ENCODE data around the gene SMTN.
A peak's percentile ranks its signal among the peaks of the same experiment; 100 is the strongest.

The SMTN gene

DNA sequence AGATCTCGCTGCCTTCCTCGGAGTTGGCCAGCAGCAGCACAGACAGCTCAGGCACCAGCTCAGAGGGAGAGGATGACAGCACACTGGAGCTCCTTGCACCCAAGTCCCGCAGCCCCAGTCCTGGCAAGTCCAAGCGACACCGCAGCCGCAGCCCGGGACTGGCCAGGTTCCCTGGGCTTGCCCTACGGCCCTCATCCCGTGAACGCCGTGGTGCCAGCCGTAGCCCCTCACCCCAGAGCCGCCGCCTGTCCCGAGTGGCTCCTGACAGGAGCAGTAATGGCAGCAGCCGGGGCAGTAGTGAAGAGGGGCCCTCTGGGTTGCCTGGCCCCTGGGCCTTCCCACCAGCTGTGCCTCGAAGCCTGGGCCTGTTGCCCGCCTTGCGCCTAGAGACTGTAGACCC, 52.8 kb downstream of the SMTN start:
- DNase-seq = no peak

DNA sequence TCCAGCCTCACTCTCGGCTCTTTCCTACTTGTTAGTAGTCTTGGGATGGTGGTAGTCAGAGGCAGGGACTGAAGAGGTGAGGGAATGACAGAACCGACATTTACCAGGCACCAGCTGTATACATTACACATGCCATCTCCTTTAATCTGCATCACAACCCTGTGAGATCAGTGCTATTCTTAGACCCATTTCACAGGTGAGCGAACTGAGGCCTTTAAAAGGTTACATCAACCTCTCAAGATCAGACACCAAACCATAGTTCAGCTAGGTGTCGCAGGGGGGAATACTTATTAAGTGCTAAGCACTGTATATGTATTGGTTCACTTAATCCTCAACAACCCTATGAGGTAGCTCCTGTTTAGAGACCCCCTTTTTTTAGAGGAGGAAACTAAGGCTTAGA, 53.6 kb downstream of the SMTN start:
- DNase-seq = no peak

DNA sequence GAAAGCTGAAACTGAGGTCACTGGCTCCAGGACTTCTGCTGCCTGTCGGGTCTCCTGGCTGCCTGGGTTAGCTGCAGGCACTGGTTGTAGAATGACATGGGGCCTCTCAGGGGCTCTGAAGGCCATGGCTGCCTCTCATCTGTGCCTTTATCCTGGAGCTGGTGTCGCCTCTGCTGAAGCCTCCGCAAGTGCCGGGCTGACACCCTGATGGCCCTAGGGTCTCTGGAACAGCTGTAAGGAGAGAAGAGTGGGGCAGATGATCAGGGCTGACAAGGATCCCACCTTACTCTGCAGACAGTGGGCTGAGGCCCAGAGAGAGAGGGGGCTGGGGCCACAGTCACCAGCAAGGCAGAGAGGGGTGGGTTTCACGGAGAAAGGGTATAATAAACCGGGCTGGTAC, 54.6 kb downstream of the SMTN start:
- no peak for DNase-seq

DNA sequence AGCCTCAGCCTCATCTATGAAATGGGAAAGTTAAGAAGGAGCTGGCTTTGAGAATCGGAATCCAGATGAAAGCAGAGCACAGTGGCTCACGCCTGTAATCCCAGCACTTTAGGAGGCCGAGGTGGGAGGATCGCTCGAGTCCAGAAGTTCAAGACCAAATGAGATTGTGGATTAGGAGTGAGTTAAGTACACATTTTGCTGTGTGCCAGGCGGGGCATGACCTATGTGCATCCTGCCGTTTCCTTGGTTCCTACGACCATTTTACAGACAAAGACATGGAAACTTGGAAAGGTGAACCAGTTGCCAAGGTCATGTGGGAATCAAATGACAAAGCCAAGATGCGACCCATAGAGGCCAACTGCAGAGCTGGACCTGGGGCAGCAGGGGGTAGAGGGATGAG, 55.0 kb downstream of the SMTN start:
- DNase-seq = no peak

DNA sequence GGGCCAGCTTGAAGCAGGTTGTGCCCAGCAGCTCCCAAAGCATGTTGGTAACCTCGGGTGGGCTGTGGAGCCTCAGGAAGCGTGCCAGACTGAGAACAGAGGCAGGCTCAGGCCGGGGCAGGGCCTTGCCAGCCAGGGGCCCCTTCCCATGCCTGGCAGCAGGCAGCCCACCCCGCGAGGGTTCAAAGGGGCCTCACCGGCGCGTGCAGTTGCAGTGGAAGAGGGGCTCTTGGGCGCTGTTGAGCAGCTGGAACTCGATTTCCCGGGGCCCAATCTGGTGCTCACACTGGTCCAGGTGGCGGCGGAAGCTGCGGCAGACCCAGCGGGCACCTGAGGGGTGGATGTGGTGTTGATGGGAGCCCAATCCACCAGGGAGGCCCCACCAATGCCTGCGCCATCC, 55.6 kb downstream of the SMTN start:
- no peak for DNase-seq

DNA sequence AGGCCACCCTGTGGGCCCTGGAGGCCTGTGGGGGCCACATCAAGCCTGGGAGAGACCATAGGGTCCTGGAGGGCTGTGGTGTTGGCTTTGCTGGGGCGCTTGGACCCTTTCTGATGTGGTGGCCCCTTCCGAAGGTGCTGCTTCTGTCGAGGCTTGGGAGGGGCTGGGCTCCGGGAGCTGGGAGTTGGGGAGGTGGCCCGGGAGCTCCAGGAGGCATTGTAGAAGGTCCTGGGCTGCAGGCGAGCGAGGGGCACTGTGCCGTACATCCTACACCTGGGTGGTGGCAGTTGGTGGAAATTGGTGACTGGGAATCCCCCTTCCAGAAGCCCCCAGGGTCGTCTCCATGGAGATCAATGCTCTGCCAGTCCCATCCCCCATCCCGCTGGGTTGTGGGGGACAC, 56.6 kb downstream of the SMTN start:
- DNase-seq = no peak

DNA sequence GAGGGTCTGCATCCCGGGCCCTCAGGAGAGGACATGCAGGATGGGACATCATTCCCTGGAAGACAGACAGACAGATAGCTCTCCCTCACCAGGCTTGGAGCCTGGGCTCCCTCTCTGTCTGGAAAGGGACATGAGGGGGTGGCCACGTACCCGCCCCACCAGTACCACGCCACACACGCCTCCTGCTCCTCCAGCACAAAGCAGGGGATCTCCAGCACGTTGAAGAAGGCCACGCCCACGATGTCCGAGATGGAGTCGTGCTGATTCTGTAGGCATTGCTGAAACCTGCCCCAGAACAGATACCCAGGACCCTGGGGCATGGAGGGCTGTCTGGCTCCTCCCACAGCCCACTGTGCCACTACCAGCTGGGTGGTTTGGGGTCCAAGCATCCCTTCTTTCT, 57.0 kb downstream of the SMTN start:
- no peak for DNase-seq

DNA sequence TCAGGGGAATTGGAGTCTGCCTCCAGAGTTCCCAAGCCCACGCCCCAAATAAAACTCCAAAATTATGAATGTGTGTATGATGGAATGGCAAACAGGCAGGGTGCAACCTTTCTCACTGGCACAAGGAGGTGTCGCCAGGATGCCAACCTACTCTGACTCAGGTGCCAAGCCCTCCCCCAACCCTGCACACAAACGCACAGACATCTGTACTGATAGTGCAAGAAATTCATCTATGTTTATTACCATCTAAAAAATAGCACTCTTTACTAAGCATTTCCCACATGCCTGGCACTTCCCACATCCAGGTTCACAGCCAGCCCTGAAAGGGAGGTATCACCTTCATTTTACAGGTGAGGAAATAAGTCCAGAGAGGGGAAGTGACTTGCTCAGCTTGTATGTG, 57.9 kb downstream of the SMTN start:
- no peak for DNase-seq

DNA sequence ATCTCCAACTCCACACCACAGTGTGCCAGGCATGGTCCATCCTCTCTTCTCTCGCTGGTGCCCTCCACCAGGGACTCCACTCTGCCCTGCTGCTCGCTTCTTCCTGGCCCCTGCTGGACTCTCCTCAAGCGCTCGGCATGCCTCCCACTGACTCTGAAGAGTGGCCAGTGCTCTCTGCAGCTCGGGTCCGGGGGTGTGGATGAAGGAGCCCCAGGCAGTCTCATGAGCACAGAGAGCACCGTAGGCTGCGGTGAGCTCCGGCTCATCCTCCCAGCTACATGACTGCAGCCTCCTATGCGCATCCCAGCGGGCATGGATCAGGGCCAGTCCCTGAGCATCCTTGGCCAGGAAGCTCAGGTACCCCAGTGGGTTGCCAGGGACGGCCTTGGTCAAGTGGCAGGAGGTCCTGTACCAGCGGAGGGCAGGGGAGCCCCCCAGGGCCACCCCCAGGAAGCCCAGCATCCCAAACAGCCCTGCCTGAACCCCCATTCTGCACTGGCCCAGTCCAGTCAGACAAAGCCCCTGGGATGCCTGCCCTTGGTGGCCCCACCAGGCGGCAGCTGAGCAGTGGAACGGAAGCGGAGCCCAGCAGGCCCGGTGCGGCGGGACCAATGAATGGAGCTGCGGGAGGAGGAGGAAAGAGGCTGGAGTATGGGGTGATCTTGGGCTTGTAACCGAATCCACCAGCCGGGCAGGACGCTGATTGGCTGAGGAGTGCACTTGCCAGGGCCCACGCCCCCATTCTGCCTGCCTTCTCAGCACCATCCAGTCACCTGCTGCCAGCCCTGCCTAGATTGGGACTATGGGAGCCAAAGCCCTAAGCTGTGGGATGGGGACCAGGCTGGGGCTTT, 59.0 kb downstream of the SMTN start, which contains the start of gene PLA2G3:
PLA2G3 (minus strand) TSS at position 643 of the 851 bp plus-strand sequence; CDS start at position 489, 154 bp downstream.
- no peak for DNase-seq

DNA sequence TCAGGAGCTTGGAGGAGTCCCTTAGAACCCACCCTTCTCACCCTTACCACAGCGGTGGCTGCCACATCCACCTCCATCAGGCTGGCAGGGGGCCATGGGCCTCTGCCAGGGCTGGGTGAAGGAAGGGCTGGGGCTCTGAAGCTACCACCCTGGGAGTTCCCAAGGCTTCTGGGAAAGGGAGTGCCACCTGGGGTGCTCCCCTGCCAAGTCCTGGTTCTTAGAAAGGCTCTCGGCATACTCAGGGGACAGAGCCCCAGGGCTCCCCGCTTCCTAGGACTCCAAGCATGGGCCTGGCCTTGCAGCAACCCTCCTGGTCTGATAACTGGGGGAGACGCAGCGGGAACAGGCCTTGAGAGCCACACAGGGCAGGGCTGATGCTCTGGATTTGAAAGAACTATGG, 59.6 kb downstream of the SMTN start:
- no peak for DNase-seq

DNA sequence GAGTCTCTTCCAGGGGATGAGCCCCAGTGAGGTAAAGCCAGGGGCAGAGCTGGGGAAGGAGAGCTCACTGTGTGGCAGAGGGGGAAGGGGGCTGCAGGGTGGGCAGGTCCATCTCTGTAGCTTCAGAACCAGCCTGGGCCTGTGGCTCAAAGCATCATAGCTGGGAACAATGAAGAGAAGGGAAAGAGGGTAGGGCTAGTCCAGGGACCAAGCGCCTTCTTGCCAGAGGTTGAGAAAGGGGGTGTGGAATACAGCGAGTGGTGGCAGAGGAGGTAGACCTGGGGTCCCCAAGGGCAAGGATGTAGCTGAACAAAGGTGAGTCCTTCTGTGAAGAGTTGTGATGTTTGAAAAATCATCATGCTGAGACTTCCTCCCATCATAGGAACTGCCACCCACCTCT, 60.4 kb downstream of the SMTN start:
- DNase-seq = no peak

DNA sequence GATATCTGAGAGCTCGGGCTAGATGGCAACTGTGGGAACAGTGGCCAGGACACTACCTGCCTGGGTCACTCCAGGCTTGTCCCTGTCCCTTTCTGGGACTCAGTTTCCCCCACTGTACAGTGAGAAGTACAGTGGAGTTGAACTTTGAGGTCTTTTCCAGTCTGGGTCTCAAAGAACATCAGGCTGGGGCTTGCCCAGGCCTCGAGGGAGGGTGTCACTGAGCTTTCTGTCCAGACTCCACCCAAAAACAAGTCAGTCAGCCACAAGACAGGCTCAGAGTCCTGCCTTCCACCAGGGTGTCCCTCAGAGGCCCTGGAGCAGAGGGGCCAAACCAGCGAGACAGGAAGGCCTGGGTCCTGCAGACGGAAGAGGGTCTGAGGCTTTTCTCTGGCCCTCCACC, 61.2 kb downstream of the SMTN start:
- no peak for DNase-seq

DNA sequence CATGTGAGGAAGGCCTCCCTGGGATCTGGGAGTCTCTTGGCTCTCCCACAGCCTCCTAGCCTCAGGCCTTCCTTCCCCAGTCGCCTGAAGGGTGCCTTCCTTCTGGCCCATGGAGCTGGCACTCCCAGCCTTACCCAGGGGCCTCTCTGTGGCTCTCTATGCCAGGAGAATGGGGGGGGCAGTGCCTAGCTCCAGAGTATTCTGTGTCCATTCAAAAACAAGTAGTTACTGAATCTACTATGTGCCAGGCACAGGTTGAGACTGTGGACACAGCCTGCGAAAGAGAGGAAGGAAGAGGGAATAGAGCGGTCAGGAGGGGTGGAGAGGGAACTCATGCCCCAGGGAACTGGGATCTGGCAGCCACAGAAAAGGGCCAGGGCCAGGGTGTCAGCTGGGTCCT, 61.9 kb downstream of the SMTN start:
- no peak for DNase-seq

DNA sequence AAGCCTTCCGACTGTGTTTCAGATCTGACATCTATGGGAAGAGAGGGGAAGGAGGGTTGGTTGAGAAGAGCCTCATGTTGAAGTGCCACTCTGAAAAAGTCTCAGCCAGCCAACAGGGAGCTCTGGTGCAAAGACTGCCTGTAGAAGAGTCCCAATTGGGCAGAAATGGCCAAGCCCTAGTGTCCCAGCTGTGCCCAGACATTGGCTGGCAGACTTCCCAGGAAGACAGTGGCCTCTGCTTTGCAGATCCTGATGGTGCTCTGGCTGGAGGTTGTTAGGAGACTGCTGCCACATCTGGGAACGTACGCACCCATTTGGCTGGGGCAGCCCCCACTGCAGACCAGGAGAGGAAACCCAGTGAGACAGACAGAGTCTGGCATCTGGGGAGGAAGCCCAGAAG, 62.4 kb downstream of the SMTN start:
- DNase-seq = no peak

DNA sequence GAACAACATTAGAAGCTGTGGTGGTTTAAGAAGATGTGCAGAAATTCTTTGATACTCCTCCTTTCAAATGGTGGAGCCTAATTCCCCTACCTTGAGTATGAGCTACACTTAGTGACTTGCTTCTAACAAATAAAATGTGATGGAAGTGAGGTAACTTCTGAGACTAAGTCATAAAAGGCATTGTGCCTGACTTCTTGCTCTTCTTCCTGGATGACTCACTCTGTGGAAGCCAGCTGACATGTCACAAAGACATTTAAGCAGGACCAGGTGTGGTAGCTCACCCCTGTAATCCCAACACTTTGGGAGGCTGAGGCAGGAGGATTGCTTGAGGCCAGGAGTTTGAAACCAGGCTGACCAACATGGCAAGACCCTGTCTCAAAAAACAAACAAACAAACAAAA, 63.1 kb downstream of the SMTN start:
- DNase-seq = no peak

DNA sequence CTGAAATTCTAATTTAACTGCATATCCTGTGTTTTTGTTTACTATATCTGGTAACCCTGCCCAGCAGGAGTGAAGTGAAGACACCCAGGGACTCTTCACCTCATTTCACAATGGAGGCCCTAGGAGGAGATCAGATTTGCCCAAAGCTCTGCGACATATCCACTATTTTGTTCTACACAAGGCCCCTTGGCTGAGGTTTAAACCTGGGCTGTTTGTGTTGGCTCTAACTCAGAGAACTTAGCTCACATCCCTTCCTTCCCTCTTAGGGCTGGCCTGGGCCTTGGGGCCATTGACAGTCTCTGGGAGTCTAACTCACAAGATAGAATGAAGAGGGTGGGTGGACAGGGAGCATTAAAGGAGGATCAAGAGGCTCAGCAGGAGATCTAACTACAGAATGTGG, 67.4 kb downstream of the SMTN start:
- DNase-seq = no peak

DNA sequence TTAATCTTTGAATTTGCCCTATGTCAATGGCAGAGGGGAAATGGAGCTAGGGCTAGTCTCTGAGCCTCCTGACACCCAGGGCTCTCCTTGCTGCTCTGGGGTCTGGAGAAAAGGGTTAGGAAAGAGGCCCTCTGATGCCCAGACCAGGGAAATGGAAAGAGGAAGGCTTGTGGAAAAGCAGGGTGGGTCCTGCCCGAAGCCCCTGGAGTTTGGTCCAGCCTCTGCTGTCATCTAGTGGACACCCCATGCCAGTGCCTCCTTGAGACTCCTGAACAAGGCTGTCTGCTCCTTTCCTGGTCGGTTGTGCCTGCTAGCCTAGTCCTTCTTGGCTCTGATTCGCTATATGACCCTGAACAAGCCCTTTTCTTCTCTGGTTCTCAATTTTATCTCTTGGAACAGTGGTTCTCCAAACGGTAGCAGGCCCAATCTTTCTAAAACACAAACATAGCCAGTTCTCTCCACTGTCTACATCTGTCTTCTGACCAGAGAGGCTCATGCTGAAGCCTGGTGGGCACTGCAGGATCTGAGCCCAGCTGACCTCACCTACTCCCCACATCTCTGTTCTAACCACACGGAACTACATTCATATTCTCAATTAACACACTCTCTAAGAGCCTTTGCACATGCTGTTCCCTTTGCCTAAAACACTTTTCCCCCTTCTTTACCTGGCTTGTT, 68.0 kb downstream of the SMTN start:
- peak; percentile 56 for DNase-seq

DNA sequence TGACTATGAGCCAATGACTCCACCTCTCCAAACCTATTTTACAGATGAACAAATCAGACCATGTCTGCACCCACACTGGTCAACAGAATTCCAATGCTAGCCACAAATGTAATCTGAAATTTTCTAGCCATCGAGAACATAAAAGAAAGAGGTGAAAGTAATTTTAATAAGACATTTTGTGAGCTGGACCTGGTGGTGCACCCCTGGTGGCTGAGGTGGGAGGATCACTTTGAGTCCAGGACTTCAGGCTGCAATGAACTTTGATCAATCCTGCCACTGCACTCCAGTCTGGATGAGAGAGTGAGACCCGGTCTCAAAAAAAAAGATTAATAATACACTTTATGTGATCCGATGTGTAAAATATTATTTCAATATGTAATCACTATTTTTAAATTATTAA, 69.5 kb downstream of the SMTN start:
- no peak for DNase-seq

DNA sequence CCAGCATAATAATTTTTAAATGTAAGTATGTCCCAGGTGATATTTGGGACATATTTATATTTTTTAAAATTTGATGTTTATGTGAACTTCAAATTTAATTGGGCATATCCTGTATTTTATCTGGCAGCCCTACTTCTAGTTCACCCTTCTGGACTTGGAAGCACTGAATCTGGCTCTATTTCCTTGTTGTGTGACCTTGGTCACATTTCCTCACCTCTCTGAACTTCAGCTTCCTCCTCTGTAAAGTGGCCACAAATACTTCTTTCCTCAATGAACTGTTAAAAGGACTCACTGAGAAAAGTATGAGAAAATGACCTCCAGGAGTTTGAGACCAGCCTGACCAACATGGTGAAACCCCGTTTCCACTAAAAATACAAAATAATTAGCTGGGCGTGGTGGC, 70.8 kb downstream of the SMTN start:
- no peak for DNase-seq

DNA sequence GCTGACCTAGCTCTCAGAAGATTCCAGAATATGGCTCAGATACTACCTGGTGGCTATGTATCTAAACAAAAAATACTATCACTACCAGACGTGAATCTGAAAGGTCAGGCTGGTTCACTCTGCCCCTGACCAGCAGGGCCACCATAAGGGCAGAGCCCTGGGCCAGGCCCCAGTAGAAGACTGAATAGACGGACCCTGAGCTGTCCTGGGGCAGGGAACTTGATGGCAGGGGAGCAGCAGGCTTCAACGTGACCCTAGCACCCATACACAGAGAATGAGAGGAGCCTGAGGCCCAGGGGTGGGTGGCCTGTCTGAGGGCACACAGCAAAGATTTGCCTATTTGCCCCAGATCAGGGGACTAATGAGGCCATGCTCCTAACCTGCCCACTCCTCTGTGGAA, 72.2 kb downstream of the SMTN start:
- DNase-seq = no peak

Measured in inflammatory macrophage treated with lipopolysaccharide for 4 hours (primary cell).